ENCODE results near the gene CCDC28B.

Gene CCDC28B

DNA sequence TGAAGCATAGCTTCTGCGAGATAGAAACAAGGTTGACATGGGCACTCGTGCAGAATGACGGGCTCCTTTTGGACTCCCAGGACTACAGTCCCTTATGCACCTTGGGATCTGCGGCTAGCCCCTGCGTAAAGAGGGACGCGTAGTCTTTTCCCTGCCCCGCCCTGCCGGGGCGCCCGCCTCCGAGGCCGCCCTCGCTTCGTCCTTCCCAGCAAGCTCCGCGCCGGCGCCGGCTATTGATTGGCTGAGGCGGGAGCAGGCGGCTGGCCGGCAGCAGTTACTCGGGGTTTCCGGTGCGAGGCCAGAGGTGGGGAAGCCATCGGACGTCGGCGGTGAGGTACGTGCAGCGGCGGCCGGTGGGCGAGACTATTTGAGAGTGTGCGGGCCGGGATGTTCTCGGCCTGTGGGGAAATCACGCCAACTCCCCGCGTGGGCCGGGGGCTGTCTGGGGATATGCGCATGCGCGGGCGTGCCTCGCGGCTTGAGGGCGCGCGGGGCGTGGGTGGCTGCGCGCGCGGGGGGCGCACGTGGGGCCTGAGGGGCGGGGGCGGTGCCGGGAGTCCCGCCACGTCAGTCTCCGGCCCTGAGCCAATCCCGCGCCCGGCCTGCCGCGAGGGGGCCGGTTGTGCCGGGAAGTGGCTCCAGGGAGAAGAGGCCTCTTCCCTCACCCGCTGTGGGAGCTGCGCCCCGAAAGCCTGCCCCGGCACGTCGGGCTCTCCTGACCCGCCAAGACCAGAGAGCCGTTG is 20.8 kb upstream of the CCDC28B start, which contains the start of gene TXLNA:
Gene TXLNA, plus strand, starts transcription at position 233 of the 743 bp plus-strand sequence. CDS start 671 bp downstream, outside the sequence.
- ATAC-seq: peak; percentile 90
- 0 out of 2 replicates have a peak, but pooled peaks have one; percentile 37 for TF ChIP-seq RARB (CRISPR knock-in tag; IDR thresholded peaks at IDR 0.05)
- TF ChIP-seq, protein P1, sequence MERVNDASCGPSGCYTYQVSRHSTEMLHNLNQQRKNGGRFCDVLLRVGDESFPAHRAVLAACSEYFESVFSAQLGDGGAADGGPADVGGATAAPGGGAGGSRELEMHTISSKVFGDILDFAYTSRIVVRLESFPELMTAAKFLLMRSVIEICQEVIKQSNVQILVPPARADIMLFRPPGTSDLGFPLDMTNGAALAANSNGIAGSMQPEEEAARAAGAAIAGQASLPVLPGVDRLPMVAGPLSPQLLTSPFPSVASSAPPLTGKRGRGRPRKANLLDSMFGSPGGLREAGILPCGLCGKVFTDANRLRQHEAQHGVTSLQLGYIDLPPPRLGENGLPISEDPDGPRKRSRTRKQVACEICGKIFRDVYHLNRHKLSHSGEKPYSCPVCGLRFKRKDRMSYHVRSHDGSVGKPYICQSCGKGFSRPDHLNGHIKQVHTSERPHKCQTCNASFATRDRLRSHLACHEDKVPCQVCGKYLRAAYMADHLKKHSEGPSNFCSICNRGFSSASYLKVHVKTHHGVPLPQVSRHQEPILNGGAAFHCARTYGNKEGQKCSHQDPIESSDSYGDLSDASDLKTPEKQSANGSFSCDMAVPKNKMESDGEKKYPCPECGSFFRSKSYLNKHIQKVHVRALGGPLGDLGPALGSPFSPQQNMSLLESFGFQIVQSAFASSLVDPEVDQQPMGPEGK (CRISPR knock-in tag; IDR thresholded peaks at IDR 0.05; ENCODE audit: borderline replicate concordance): no peak
- TF ChIP-seq ZFP30 (CRISPR knock-in tag; IDR thresholded peaks at IDR 0.05): no peak
- TF ChIP-seq, protein P2, sequence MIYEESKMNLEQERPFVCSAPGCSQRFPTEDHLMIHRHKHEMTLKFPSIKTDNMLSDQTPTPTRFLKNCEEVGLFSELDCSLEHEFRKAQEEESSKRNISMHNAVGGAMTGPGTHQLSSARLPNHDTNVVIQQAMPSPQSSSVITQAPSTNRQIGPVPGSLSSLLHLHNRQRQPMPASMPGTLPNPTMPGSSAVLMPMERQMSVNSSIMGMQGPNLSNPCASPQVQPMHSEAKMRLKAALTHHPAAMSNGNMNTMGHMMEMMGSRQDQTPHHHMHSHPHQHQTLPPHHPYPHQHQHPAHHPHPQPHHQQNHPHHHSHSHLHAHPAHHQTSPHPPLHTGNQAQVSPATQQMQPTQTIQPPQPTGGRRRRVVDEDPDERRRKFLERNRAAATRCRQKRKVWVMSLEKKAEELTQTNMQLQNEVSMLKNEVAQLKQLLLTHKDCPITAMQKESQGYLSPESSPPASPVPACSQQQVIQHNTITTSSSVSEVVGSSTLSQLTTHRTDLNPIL (CRISPR knock-in tag; IDR thresholded peaks at IDR 0.05; ENCODE audit: low read depth): no peak
- TF ChIP-seq PPARA (CRISPR knock-in tag; IDR thresholded peaks at IDR 0.05; ENCODE audit: borderline replicate concordance): no peak
- no peak for TF ChIP-seq TCF4 (CRISPR knock-in tag; IDR thresholded peaks at IDR 0.05; ENCODE audit: borderline replicate concordance)
- TF ChIP-seq BACH2 (CRISPR knock-in tag; IDR thresholded peaks at IDR 0.05; ENCODE audit: borderline replicate concordance): no peak
- TF ChIP-seq ARNTL (CRISPR knock-in tag; IDR thresholded peaks at IDR 0.05; ENCODE audit: borderline replicate concordance, low read depth): no peak
- no peak for TF ChIP-seq TOX (CRISPR knock-in tag; IDR thresholded peaks at IDR 0.05; ENCODE audit: borderline replicate concordance)
- no peak for TF ChIP-seq ZNF565 (CRISPR knock-in tag; conservative IDR thresholded peaks at IDR 0.05; ENCODE audit: low read depth)
- 0 out of 2 replicates have a peak, but pooled peaks have one; percentile 61 for TF ChIP-seq SNAI2 (CRISPR knock-in tag; IDR thresholded peaks at IDR 0.05)
- TF ChIP-seq CSDC2 (CRISPR knock-in tag; IDR thresholded peaks at IDR 0.05): no peak
- peak; percentile 65; the same call in 1 of the 2 replicates for TF ChIP-seq ZFP3 (CRISPR knock-in tag; IDR thresholded peaks at IDR 0.05)
- no peak; the same call in 1 of the 2 replicates for TF ChIP-seq ZNF8 (CRISPR knock-in tag; IDR thresholded peaks at IDR 0.05)
- no peak for TF ChIP-seq ESRRG (CRISPR knock-in tag; IDR thresholded peaks at IDR 0.05)
- TF ChIP-seq, protein P3, sequence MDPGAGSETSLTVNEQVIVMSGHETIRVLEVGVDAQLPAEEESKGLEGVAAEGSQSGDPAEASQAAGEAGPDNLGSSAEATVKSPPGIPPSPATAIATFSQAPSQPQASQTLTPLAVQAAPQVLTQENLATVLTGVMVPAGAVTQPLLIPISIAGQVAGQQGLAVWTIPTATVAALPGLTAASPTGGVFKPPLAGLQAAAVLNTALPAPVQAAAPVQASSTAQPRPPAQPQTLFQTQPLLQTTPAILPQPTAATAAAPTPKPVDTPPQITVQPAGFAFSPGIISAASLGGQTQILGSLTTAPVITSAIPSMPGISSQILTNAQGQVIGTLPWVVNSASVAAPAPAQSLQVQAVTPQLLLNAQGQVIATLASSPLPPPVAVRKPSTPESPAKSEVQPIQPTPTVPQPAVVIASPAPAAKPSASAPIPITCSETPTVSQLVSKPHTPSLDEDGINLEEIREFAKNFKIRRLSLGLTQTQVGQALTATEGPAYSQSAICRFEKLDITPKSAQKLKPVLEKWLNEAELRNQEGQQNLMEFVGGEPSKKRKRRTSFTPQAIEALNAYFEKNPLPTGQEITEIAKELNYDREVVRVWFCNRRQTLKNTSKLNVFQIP (CRISPR knock-in tag; IDR thresholded peaks at IDR 0.05; ENCODE audit: borderline replicate concordance, low read depth): no peak
- no peak for TF ChIP-seq ZNF70 (CRISPR knock-in tag; IDR thresholded peaks at IDR 0.05)
- no peak for TF ChIP-seq ZC3H10 (CRISPR knock-in tag; IDR thresholded peaks at IDR 0.05)
- no peak for TF ChIP-seq OSR1 (CRISPR knock-in tag; IDR thresholded peaks at IDR 0.05)
- TF ChIP-seq, protein P4, sequence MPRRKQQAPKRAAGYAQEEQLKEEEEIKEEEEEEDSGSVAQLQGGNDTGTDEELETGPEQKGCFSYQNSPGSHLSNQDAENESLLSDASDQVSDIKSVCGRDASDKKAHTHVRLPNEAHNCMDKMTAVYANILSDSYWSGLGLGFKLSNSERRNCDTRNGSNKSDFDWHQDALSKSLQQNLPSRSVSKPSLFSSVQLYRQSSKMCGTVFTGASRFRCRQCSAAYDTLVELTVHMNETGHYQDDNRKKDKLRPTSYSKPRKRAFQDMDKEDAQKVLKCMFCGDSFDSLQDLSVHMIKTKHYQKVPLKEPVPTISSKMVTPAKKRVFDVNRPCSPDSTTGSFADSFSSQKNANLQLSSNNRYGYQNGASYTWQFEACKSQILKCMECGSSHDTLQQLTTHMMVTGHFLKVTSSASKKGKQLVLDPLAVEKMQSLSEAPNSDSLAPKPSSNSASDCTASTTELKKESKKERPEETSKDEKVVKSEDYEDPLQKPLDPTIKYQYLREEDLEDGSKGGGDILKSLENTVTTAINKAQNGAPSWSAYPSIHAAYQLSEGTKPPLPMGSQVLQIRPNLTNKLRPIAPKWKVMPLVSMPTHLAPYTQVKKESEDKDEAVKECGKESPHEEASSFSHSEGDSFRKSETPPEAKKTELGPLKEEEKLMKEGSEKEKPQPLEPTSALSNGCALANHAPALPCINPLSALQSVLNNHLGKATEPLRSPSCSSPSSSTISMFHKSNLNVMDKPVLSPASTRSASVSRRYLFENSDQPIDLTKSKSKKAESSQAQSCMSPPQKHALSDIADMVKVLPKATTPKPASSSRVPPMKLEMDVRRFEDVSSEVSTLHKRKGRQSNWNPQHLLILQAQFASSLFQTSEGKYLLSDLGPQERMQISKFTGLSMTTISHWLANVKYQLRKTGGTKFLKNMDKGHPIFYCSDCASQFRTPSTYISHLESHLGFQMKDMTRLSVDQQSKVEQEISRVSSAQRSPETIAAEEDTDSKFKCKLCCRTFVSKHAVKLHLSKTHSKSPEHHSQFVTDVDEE (CRISPR knock-in tag; IDR thresholded peaks at IDR 0.05): peak; percentile 78
- TF ChIP-seq ISL1 (CRISPR knock-in tag; IDR thresholded peaks at IDR 0.05): peak; percentile 27; the same call in 1 of the 2 replicates
- TF ChIP-seq, protein P5, sequence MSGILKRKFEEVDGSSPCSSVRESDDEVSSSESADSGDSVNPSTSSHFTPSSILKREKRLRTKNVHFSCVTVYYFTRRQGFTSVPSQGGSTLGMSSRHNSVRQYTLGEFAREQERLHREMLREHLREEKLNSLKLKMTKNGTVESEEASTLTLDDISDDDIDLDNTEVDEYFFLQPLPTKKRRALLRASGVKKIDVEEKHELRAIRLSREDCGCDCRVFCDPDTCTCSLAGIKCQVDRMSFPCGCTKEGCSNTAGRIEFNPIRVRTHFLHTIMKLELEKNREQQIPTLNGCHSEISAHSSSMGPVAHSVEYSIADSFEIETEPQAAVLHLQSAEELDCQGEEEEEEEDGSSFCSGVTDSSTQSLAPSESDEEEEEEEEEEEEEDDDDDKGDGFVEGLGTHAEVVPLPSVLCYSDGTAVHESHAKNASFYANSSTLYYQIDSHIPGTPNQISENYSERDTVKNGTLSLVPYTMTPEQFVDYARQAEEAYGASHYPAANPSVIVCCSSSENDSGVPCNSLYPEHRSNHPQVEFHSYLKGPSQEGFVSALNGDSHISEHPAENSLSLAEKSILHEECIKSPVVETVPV (CRISPR knock-in tag; IDR thresholded peaks at IDR 0.05): no peak
- no peak for TF ChIP-seq GLIS3 (CRISPR knock-in tag; IDR thresholded peaks at IDR 0.05)

Measured in SK-N-SH treated with all-trans-retinoic acid at 6 μM for 48 hours (cell line).